ENCODE measurements around the gene POC5.
"Not testable (repeated sequence)": the region's sequence is repeated elsewhere in the genome, so short reads cannot be mapped to it uniquely, and the experiment has no call there.

The POC5 gene, protein sequence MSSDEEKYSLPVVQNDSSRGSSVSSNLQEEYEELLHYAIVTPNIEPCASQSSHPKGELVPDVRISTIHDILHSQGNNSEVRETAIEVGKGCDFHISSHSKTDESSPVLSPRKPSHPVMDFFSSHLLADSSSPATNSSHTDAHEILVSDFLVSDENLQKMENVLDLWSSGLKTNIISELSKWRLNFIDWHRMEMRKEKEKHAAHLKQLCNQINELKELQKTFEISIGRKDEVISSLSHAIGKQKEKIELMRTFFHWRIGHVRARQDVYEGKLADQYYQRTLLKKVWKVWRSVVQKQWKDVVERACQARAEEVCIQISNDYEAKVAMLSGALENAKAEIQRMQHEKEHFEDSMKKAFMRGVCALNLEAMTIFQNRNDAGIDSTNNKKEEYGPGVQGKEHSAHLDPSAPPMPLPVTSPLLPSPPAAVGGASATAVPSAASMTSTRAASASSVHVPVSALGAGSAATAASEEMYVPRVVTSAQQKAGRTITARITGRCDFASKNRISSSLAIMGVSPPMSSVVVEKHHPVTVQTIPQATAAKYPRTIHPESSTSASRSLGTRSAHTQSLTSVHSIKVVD

GRCh38 chr5:75717082-75717922 lies at the start of gene POC5:
Gene POC5 (minus strand): TSS chr5:75717437. CDS start chr5:75712937, 4,500 bp downstream.
- peak; percentile 99 for DNase-seq

GRCh38 chr5:75758116-75758515 lies 40.9 kb upstream of the POC5 start:
- no peak for DNase-seq

- DNase-seq = no peak
Observed at GRCh38 chr5:75756981-75757380, 39.7 kb upstream of the POC5 start.

DNA sequence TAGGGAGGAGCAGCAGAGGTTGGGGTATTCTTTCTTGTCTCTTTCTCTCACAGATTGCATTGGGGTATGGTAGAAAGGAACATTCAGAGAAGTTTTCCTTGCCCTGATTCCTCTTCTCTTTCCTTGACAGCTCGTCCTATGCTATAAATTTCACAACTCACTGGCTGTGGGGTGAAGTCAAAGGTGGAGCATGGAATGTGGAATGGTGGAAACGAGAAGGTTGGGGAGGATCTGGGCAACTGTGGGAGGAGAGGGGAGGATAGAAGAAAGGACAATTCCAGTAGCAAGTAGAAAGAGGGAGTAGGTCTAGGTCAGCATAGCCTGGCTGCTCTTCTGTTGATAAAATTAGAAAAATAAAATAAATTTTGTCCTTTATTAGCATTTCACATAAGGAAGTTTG lies 39.0 kb upstream of the POC5 start:
- no peak for DNase-seq

- DNase-seq = no peak
Observed at GRCh38 chr5:75753182-75753581, 35.9 kb upstream of the POC5 start.

- no peak for DNase-seq
Observed at GRCh38 chr5:75744355-75744754, 27.1 kb upstream of the POC5 start.

GRCh38 chr5:75736273-75736672 lies 19.0 kb upstream of the POC5 start:
- no peak for DNase-seq

- peak; percentile 17 for DNase-seq
Observed at GRCh38 chr5:75734913-75735789, 17.9 kb upstream of the POC5 start.

GRCh38 chr5:75733767-75734166 lies 16.5 kb upstream of the POC5 start:
- no peak for DNase-seq

DNA sequence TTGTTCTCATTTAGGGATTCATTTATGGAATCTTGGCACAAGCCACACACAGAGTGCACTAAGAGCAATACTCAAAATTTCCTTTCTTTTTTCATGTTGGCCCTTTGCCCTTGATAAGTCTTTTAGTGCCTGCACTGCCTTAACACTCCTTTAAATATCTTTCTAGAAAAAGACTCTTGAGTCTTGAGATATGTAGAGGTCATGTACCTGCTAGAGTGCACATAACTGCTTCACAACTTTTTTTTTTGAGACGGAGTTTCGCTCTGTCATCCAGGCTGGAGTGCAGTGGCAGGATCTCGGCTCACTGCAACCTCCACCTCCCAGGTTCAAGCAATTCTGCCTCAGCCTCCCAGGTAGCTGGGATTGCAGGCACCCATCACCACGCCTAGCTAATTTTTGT lies 14.3 kb upstream of the POC5 start:
- DNase-seq = not testable (repeated sequence)

GRCh38 chr5:75729321-75729720 lies 12.1 kb upstream of the POC5 start:
- no peak for DNase-seq

- DNase-seq = no peak
Observed at GRCh38 chr5:75727931-75728330, 10.7 kb upstream of the POC5 start.

DNA sequence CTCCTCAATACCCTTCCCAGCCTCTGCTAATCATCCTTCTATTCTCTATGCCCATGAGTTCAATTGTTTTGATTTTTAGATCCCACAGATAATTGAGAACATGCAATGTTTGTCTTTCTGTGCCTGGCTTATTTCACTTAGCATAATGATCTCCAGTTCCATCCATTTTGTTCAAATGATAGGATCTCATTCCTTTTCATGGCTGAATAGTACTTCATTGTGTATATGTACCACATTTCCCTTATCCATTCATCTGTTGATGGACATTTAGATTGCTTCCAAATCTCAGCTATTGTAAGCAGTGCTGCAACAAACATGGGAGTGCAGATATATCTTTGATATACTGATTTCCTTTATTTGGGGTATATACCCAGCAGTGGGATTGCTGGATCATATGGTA lies 9.0 kb upstream of the POC5 start:
- not testable (repeated sequence) for DNase-seq

DNA sequence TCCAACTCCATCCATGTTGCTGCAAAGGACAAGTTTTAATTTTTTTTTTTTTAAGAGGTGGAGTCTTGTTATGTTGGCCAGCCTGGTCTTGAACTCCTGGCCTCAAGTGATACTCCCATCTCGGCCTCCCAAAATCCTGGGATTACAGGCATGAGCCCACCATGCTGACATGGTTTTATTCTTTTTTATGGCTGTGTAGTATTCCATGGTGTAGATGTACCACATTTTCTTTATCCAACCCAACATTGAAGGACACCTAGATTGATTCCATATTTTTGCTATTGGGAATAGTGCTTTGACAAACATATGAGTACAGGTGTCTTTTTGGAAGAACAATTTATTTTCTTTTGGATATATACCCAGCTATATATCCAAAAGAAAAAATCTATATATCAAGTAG lies 6.1 kb upstream of the POC5 start:
- no peak for DNase-seq

GRCh38 chr5:75721573-75721972 lies 4.3 kb upstream of the POC5 start:
- no peak for DNase-seq

GRCh38 chr5:75720882-75721281 lies 3.6 kb upstream of the POC5 start:
- no peak for DNase-seq

DNA sequence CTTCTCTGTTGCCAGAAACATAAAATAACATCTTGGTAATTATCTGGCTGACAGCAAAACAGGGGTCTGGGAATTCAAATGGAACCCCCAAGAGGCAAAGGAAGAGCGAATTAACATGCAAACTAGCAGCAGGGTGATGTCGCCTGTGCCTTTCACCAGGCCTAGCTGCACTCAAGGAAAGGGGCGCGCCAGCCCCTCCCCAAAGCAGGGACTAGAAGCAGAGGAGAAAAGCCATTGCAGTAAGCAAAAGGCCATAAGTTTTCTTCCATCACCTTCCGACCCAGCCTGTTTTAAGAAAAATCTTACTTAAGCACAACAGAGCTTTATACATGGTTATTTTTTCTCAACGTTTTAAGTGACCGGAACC lies 539 bp downstream of the POC5 start:
- no peak for DNase-seq

GRCh38 chr5:75712091-75712490 lies 5.1 kb downstream of the POC5 start:
- DNase-seq = no peak

GRCh38 chr5:75711151-75711550 lies 6.1 kb downstream of the POC5 start:
- DNase-seq = no peak

- no peak for DNase-seq
Observed at GRCh38 chr5:75710637-75711036, 6.6 kb downstream of the POC5 start.

DNA sequence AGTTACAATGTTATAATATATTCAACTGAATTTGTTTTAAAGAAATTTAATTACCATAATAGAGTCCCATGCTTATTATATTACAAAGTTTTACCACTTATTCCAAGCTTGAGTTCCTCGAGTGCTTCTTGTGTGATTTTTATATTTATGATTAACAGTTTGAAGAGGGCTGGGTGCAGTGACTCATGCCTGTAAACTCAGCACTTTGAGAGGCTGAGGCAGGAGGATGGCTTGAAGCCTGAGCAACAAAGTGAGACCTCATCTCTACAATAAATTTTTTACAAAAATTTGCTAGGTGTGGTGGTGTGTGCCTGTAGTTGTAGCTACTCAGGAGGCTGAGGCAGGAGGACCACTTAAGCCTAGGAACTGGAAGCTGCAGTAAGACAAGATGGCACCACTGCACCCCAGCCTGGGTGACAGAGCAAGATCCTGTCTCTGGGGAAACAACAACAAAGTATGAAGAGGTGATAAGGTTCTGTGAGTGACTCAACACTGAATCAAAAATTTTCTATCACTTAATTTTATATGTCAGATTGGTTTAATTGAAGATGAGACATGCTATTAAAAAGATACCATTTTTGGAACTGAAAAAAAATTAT lies 9.2 kb downstream of the POC5 start:
- no peak for DNase-seq

DNA sequence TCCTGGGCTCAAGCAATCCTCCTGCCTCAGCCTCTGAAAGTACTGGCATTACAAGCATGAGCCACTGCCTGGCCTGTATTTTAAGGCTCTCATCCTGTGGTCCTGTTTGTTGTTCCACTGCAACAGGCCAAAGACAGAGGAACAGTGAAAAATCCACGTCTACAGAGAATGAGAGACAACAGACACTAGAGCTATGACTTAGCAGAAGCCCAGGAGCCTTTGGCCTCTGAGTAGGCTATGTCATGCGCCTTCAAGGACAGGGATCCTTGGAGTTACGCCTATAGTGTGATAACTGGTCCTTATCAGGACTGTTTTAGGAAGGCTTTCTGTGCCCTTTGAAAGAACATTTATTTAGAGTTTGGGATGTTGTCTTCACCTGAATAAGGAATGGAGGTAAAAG lies 10.5 kb downstream of the POC5 start:
- no peak for DNase-seq
